A673 (cell line): ENCODE data around the gene TMEM131L. TPM values are rescaled to one million over a fixed set of nuclear protein-coding genes. Genes with fewer than 3 reads are reported as not detected.

ENCODE experiments used
- BruUV-seq: library from RNA; stranded (reverse); fragments of 400-500 nt; replicated peaks from 2 replicates; lab custom pipeline; 2021; lab: Mats Ljungman, UMichigan
- CTCF ChIA-PET: fragments of 300-600 bp; sonication (Branson Sonifier 250); formaldehyde crosslinking; loops from one replicate; lab custom pipeline; 2022; ENCODE audit warnings: antibody characterized with exemption; lab: Charles Lee
- POLR2A ChIA-PET: fragments of 300-600 bp; sonication (Branson Sonifier 250); formaldehyde crosslinking; loops from one replicate; lab custom pipeline; 2022; ENCODE audit warnings: antibody characterized with exemption; ENCODE audit not compliant: low non-redundant PET; lab: Charles Lee
- DNase-seq: peaks from one replicate; pipeline ENCODE4 v3.0.0-alpha.2; 2015; ENCODE audit warnings: low spot score
- H3K27ac ChIP-seq: fragments of 200-600 bp; sonication (generic); 2 replicates; pipeline ENCODE4 v1.5.1; 2016; ENCODE audit warnings: mixed run types, low read depth, mild to moderate bottlenecking, mixed read lengths, antibody characterized with exemption, low read length; ENCODE audit not compliant: poor library complexity, severe bottlenecking
- H3K27me3 ChIP-seq: fragments of 200-600 bp; sonication (generic); replicated peaks from 2 replicates; pipeline ENCODE4 v1.6.1; 2017; ENCODE audit warnings: mixed run types, low read depth, mild to moderate bottlenecking, mixed read lengths, antibody characterized with exemption, low read length; ENCODE audit not compliant: insufficient read depth, poor library complexity
- H3K36me3 ChIP-seq: fragments of 200-600 bp; sonication (generic); 2 replicates; pipeline ENCODE4 v1.6.1; 2016; ENCODE audit warnings: mixed run types, mild to moderate bottlenecking, mixed read lengths, antibody characterized with exemption, low read length; ENCODE audit not compliant: insufficient read depth, poor library complexity, severe bottlenecking
- H3K4me1 ChIP-seq: fragments of 200-600 bp; sonication (generic); 2 replicates; pipeline ENCODE4 v1.6.1; 2017; ENCODE audit warnings: mixed run types, mild to moderate bottlenecking, mixed read lengths, antibody characterized with exemption, low read length; ENCODE audit not compliant: insufficient read depth, poor library complexity, severe bottlenecking
- H3K4me3 ChIP-seq: fragments of 200-600 bp; sonication (generic); 2 replicates; pipeline ENCODE4 v1.5.1; 2016; ENCODE audit warnings: low read depth, mixed run types, mild to moderate bottlenecking, mixed read lengths, low read length; ENCODE audit not compliant: poor library complexity, severe bottlenecking
- H3K9me3 ChIP-seq: fragments of 200-600 bp; sonication (generic); 2 replicates; pipeline ENCODE4 v1.6.1; 2016; ENCODE audit warnings: mixed run types, low read depth, mild to moderate bottlenecking, mixed read lengths, antibody characterized with exemption, low read length; ENCODE audit not compliant: poor library complexity, severe bottlenecking
- EZH2 ChIP-seq: fragments of 200-600 bp; sonication (generic); IDR thresholded peaks from 2 replicates; pipeline ENCODE4 v1.6.1; 2017; ENCODE audit warnings: borderline replicate concordance, low read depth, mild to moderate bottlenecking, mixed read lengths, antibody characterized with exemption, low read length; ENCODE audit not compliant: poor library complexity, severe bottlenecking
- intact Hi-C: fragments of 100-400 bp; cut with micrococcal nuclease; formaldehyde crosslinking; loops from one replicate; pipeline ENCODE4 v1.10.0; 2022; ENCODE audit not compliant: unreplicated experiment
- total RNA-seq: library from RNA; stranded (reverse); gene quantifications from 2 replicates; pipeline ENCODE4 v1.2.3, GENCODE V29; 2021
- TF ChIP-seq, protein P1 (sequence below): fragments of 300-800, 200-600 bp; sonication (generic); conservative IDR thresholded peaks from 2 replicates; pipeline ENCODE4 v1.5.1; 2017; ENCODE audit warnings: low read depth, mild to moderate bottlenecking, antibody characterized with exemption, low read length, moderate library complexity, mixed read lengths

Gene TMEM131L
- total RNA-seq, 1 experiment from 2014 or later, result 18.4 TPM

DNA sequence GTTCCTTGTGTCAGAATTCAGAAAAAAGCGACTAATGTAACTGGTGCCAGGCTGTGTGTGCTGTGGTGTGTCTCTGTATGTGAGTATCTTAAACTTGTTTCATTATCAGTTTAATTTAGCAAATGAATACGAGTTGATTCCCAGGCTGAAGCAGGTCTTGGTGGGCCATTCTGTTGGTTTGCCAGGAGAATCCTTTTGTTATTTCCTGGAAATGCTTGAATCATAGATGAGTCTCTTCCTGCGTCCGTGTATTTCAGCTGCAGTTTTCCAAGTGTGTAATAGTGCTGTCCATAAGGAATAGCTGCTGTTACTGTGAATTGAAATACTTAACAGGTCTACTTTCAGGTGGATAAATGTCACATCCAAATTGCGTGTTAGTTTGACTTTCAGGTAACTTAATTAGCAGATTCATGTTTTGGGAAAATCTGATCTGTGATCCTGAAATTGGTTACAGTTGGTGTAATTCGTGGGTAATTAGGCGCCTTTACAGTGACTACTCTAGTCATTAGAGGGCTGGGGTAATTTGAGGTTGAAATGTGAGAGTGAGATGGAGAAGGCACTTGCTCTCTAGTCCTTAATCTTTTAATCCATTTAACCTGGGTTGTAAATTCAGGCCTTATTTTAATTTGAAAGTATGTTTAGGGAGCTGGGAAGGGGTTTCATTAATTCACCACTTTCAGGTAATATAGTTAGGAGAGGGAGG lies 23.8 kb downstream of the TMEM131L start:
- no peak overlapping the region for H3K4me3 ChIP-seq

DNA sequence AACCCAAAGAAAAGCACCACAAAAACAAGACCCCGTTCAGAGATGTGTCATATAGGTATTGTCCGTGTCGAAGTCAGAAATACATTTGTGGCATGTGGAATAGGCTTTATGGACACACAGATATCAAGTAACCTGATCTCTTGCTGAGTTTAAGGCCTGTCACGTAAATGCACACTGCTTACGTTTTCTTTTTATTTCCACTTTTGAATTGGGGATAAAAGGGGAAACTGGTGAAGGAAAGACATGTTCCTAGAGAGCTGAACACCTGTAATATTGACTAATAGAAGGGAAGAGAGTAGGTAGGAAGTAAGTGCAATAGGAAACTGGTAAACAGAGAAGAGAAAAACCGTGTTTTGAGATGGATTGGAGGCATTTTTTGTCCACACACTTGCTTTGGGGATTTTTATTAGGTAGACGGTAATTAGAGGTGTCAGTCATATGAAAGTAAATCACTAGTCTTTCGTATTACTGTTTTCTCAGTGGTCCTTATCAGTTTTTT lies 24.9 kb downstream of the TMEM131L start:
- BruUV-seq, result no TSS peak

More for the DNA sequence above, 23.8 kb downstream of the TMEM131L start:
- H3K36me3 ChIP-seq, result no peaks in the 10 kb centered on the region
- no peak for DNase-seq
- TF ChIP-seq, protein P1, sequence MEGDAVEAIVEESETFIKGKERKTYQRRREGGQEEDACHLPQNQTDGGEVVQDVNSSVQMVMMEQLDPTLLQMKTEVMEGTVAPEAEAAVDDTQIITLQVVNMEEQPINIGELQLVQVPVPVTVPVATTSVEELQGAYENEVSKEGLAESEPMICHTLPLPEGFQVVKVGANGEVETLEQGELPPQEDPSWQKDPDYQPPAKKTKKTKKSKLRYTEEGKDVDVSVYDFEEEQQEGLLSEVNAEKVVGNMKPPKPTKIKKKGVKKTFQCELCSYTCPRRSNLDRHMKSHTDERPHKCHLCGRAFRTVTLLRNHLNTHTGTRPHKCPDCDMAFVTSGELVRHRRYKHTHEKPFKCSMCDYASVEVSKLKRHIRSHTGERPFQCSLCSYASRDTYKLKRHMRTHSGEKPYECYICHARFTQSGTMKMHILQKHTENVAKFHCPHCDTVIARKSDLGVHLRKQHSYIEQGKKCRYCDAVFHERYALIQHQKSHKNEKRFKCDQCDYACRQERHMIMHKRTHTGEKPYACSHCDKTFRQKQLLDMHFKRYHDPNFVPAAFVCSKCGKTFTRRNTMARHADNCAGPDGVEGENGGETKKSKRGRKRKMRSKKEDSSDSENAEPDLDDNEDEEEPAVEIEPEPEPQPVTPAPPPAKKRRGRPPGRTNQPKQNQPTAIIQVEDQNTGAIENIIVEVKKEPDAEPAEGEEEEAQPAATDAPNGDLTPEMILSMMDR, result no peak
- no peak for TF ChIP-seq EZH2
- no peaks in the 10 kb centered on the region for H3K9me3 ChIP-seq
- H3K27me3 ChIP-seq, result no peaks in the 10 kb centered on the region
- peaks cover 38% of the 10 kb centered on the region for H3K4me1 ChIP-seq
- ChIA-PET CTCF (no interaction called here), POLR2A (interaction anchor here (0.7 kb wide), 1 partner anchor 9 kb away, joined by 8 read pairs; no protein-coding TSS in a partner anchor)
- intact Hi-C loops, result no loop called here
- no peak overlapping the region for H3K27ac ChIP-seq
- BruUV-seq, result no TSS peak

DNA sequence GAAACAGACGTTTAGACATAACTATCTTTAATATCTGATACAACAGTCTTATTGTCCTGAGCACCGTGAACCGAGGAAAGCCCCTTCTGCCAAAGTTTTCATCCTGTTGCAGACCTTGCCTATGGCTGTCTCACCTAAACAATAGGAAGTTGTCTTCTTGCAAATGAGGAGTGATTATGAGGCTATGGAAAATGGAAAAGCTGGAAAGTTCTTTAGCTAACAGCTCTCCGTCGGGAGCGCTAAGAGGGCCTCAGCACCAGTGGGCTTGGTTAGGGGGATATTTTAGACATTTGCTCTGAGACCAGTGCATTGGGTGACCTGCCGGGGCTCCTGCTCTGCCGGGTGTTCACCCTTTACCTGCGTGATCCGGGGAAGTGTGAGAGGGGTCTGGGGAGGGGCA lies 28.4 kb downstream of the TMEM131L start:
- TF ChIP-seq, protein P1, result no peak
- TF ChIP-seq EZH2, result no peak
- no peak for DNase-seq
- Histone ChIP-seq H3K27ac (no peak overlapping the region), H3K4me1 (peaks cover 20% of the 10 kb centered on the region), H3K27me3 (no peaks in the 10 kb centered on the region), H3K9me3 (no peaks in the 10 kb centered on the region), H3K4me3 (no peak overlapping the region), H3K36me3 (no peaks in the 10 kb centered on the region)
- intact Hi-C loops, result no loop called here
- ChIA-PET CTCF (no interaction called here), POLR2A (interaction anchor here (0.7 kb wide), 1 partner anchor 11 kb away, joined by 3 read pairs; no protein-coding TSS in a partner anchor)
- BruUV-seq, result no TSS peak

More for the DNA sequence above, 24.9 kb downstream of the TMEM131L start:
- POLR2A ChIA-PET, result interaction anchor here (0.7 kb wide), 1 partner anchor 10 kb away, joined by 8 read pairs; no protein-coding TSS in a partner anchor
- Histone ChIP-seq H3K27me3 (no peaks in the 10 kb centered on the region), H3K4me3 (no peak overlapping the region), H3K36me3 (no peaks in the 10 kb centered on the region), H3K4me1 (peaks cover 27% of the 10 kb centered on the region), H3K9me3 (no peaks in the 10 kb centered on the region), H3K27ac (no peak overlapping the region)
- CTCF ChIA-PET, result no interaction called here
- DNase-seq, result no peak
- intact Hi-C loops, result no loop called here
- TF ChIP-seq, protein P1, result no peak
- no peak for TF ChIP-seq EZH2
